ENCODE results near the gene WASF3.
"Not testable (repeated sequence)": the region's sequence is repeated elsewhere in the genome, so short reads cannot be mapped to it uniquely, and the experiment has no call there.

WASF3 gene

DNA sequence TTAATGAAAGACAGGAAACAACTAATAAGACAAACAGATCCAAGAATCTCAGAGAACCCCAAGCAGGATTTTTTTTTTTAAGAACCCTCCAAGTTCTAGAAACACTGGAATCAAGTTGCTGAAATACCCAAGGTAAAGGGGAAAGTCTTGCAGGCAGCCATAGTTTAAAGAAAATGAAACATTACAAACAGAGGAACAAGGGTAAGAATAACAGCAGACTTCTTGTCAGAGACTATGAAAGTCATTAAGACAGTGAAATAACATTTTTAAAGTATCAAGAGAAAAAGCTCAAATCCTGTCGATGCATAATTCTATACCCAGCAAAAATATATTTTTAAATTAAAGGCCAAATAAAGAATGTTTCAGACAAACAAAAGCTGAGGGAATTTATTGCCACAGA is 67.1 kb downstream of the WASF3 start:
- no peak overlapping the region for H3K27ac Mint-ChIP-seq (ENCODE audit: low read depth)
- peaks cover 24% of the 10 kb centered on the region for H3K27me3 Mint-ChIP-seq
- no peak overlapping the region for H3K4me3 Mint-ChIP-seq
- no peaks in the 10 kb centered on the region for H3K36me3 Mint-ChIP-seq (ENCODE audit: insufficient read depth)
- ATAC-seq (replicated peaks; ENCODE audit: extremely low read depth, poor library complexity, severe bottlenecking) (no peak), DNase-seq (ENCODE audit: low spot score in 2 of 2) (no peak)
- no peaks in the 10 kb centered on the region for H3K4me1 Mint-ChIP-seq
- peaks cover 6% of the 10 kb centered on the region for H3K9me3 Mint-ChIP-seq

DNA sequence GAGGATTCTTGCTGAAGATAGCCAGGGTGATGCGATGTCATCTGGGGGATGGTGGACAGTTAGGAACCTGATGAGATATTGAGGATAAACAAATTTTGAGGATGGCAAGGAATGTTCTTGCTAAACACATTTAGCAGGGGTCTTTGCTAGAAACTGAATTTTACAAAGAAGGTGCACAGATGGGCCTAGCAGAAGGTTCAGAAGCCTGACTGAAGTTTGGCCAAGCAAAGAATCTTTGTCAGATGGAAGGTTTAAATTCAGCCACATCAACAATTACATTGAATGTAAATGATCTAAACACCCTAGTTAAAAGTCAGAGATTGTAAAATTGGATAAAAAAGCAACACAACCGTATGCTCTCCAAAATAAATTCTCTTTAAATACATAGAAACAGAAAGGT is 68.8 kb downstream of the WASF3 start:
- H3K4me3 Mint-ChIP-seq: no peak overlapping the region
- H3K9me3 Mint-ChIP-seq: peaks cover 6% of the 10 kb centered on the region
- peaks cover 8% of the 10 kb centered on the region for H3K27me3 Mint-ChIP-seq
- DNase-seq (ENCODE audit: low spot score in 2 of 2) (no peak), ATAC-seq (replicated peaks; ENCODE audit: extremely low read depth, poor library complexity, severe bottlenecking) (no peak)
- no peaks in the 10 kb centered on the region for H3K4me1 Mint-ChIP-seq
- no peak overlapping the region for H3K27ac Mint-ChIP-seq (ENCODE audit: low read depth)
- no peaks in the 10 kb centered on the region for H3K36me3 Mint-ChIP-seq (ENCODE audit: insufficient read depth)

DNA sequence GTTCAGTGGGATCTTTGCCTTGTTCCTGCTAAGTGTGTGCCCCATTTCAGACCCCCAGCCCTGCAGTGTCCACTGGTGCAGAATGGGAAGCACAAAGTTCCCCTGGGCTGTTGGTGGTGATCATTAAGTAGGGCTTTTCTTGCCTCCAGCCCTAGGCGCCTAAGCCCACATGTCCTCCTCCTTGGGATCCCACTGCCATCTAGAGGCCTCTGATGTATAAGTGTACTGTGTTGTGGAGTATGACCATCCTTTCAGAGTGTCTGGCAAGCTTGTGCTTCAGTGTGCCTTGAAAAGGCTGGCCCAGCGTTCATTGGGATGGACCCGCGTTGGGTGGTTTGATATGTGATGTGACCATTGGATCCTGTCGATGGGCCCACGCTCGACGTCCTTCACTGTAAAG is 71.2 kb downstream of the WASF3 start:
- DNase-seq (ENCODE audit: low spot score in 2 of 2) (no peak), ATAC-seq (replicated peaks; ENCODE audit: extremely low read depth, poor library complexity, severe bottlenecking) (no peak)
- H3K9me3 Mint-ChIP-seq: peaks cover 6% of the 10 kb centered on the region

DNA sequence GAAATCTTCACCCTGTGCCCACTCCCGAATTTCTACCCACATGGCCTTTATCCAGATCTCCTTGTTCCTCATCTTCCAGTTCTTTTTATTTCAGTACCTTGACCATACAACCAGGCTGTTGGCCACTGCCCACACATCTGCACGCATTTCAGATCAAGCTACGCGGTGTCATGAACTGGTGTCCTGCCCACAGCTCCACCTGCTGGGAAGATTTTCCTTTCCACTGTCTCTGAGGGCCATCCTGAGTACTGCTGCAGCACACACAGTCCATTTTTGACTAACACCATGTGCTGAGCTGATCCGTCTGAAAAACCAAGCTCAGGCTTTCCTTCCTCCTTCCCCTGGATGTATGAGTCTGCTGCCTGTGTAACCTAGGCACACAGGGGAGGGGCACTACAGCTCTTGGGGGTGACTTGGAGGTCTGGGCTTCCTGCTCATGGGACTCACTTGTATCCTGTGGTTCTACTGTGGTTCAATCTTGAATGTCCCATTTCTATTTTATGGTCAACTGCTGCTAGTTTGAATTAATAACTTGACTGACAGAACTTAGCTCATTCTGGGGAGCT is 71.9 kb downstream of the WASF3 start:
- H3K27me3 Mint-ChIP-seq: peaks cover 23% of the 10 kb centered on the region
- DNase-seq (ENCODE audit: low spot score in 2 of 2): no peak
- H3K9me3 Mint-ChIP-seq: peaks cover under 1% of the 10 kb centered on the region
- no peak overlapping the region for H3K27ac Mint-ChIP-seq (ENCODE audit: low read depth)
- no peaks in the 10 kb centered on the region for H3K4me1 Mint-ChIP-seq
- no peaks in the 10 kb centered on the region for H3K36me3 Mint-ChIP-seq (ENCODE audit: insufficient read depth)
- ATAC-seq (replicated peaks; ENCODE audit: extremely low read depth, poor library complexity, severe bottlenecking): no peak
- no peak overlapping the region for H3K4me3 Mint-ChIP-seq

More for the DNA sequence above, 71.2 kb downstream of the WASF3 start:
- Mint-ChIP-seq H3K27me3 (peaks cover 17% of the 10 kb centered on the region), H3K36me3 (ENCODE audit: insufficient read depth) (no peaks in the 10 kb centered on the region), H3K4me3 (no peak overlapping the region), H3K27ac (ENCODE audit: low read depth) (no peak overlapping the region), H3K4me1 (no peaks in the 10 kb centered on the region)

DNA sequence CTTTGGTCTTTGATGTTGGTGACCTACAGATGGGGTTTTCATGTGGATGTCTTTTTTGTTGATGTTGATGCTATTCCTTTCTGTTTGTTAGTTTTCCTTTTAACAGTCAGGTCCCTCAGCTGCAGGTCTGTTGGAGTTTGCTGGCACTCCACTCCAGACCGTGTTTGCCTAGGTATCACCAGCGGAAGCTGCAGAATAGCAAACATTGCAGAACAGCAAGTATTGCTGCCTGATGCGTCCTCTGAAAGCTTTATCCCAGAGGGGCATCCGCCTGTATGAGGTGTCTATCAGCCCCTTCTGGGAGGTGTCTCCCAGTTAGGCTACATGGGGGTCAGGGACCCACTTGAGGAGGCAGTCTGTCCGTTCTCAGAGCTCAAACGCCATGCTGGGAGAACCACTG is 78.2 kb downstream of the WASF3 start:
- not testable (repeated sequence) for ATAC-seq (replicated peaks; ENCODE audit: extremely low read depth, poor library complexity, severe bottlenecking); H3K9me3 Mint-ChIP-seq; DNase-seq (ENCODE audit: low spot score in 2 of 2); H3K27ac Mint-ChIP-seq (ENCODE audit: low read depth); H3K4me3 Mint-ChIP-seq; H3K4me1 Mint-ChIP-seq; H3K36me3 Mint-ChIP-seq (ENCODE audit: insufficient read depth)
- H3K27me3 Mint-ChIP-seq: peaks cover 56% of the 10 kb centered on the region

DNA sequence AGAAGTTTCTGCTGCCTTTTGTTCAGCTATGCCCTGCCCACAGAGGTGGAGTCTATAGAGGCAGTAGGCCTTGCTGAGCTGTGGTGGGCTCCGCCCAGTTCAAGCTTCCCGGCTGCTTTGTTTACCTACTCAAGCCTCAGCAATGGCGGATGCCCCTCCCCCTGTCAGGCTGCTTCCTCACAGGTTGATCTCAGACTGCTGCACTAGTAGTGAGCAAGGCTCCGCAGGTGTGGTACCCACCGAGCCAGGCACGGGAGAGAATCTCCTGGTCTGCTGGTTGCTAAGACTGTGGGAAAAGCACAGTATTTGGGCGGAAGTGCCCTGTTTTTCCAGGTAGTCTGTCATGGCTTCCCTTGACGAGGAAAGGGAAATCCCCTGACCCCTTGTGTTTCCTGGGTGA is 78.6 kb downstream of the WASF3 start:
- DNase-seq (ENCODE audit: low spot score in 2 of 2); H3K27ac Mint-ChIP-seq (ENCODE audit: low read depth); H3K9me3 Mint-ChIP-seq; H3K4me3 Mint-ChIP-seq; H3K4me1 Mint-ChIP-seq; H3K36me3 Mint-ChIP-seq (ENCODE audit: insufficient read depth); ATAC-seq (replicated peaks; ENCODE audit: extremely low read depth, poor library complexity, severe bottlenecking): not testable (repeated sequence)
- peaks cover 60% of the 10 kb centered on the region for H3K27me3 Mint-ChIP-seq

DNA sequence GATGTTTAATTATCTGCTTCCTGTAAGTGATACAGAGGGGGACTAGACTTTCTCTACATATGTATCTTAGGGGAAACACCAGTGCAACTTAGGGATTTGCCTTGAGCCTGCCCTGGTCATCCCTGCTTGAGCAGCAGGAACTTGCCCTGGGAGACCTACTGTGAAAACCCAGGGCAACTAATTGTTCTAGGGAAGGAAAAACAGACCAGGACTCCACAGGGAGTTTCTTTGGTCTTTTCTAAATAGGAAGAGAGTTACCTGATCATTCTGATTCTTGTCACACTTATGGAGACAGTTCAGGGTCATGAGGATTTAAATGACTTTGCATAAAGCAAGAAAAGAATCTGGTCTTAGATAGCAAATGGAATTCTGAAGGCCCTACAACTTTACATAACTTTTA is 89.1 kb downstream of the WASF3 start:
- no peak overlapping the region for H3K4me3 Mint-ChIP-seq
- no peaks in the 10 kb centered on the region for H3K36me3 Mint-ChIP-seq (ENCODE audit: insufficient read depth)
- H3K4me1 Mint-ChIP-seq: no peaks in the 10 kb centered on the region
- H3K9me3 Mint-ChIP-seq: peaks cover 7% of the 10 kb centered on the region
- H3K27me3 Mint-ChIP-seq: peaks cover 57% of the 10 kb centered on the region
- no peak overlapping the region for H3K27ac Mint-ChIP-seq (ENCODE audit: low read depth)
- DNase-seq (ENCODE audit: low spot score in 2 of 2) (no peak), ATAC-seq (replicated peaks; ENCODE audit: extremely low read depth, poor library complexity, severe bottlenecking) (no peak)

DNA sequence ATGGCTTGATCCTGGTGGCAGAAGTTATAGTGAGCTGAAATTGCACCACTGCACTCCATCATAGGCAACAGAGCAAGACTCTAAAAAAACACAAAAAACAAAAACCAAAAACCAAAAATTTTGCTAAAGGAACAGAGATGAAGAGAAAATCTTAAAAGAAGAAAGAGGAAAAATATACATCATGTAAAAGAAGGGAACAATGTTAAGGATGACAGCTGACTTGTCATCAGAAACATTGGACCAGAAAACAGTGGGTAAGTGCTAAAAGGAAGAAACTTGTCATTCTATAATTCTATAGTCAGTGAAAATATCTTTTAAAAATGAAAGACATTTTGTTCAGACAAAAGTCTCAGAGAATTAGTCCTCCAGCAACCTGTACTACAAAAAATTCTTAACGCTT is 93.8 kb downstream of the WASF3 start:
- no peak overlapping the region for H3K4me3 Mint-ChIP-seq
- no peak for ATAC-seq (replicated peaks; ENCODE audit: extremely low read depth, poor library complexity, severe bottlenecking)

DNA sequence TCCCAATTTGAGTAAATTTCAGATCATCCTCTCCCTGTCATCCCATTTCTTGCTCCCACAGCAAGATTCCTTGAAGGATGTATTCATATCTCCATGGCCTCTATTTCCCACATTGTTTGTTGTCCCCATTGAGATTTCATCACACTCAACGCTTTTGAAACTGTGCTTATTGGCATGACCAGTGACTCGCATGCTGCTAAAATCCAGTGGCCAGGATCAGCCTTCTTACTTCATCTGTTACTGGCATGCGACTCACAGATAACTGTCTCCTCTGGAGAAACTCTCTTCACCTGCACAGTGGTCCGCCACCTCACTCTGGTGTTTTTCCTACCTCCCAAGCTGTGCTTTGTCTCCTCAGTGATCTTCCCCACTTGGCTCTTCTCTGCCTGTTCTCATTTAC is 95.8 kb downstream of the WASF3 start:
- Mint-ChIP-seq H3K4me3 (no peak overlapping the region), H3K4me1 (no peaks in the 10 kb centered on the region), H3K36me3 (ENCODE audit: insufficient read depth) (no peaks in the 10 kb centered on the region), H3K9me3 (peaks cover 7% of the 10 kb centered on the region), H3K27me3 (peaks cover 5% of the 10 kb centered on the region), H3K27ac (ENCODE audit: low read depth) (no peak overlapping the region)
- ATAC-seq (replicated peaks; ENCODE audit: extremely low read depth, poor library complexity, severe bottlenecking) (no peak), DNase-seq (ENCODE audit: low spot score in 2 of 2) (no peak)

More for the DNA sequence above, 93.8 kb downstream of the WASF3 start:
- no peaks in the 10 kb centered on the region for H3K36me3 Mint-ChIP-seq (ENCODE audit: insufficient read depth)
- peaks cover 7% of the 10 kb centered on the region for H3K9me3 Mint-ChIP-seq
- no peak for DNase-seq (ENCODE audit: low spot score in 2 of 2)
- H3K4me1 Mint-ChIP-seq: no peaks in the 10 kb centered on the region
- H3K27ac Mint-ChIP-seq (ENCODE audit: low read depth): no peak overlapping the region
- peaks cover 26% of the 10 kb centered on the region for H3K27me3 Mint-ChIP-seq

DNA sequence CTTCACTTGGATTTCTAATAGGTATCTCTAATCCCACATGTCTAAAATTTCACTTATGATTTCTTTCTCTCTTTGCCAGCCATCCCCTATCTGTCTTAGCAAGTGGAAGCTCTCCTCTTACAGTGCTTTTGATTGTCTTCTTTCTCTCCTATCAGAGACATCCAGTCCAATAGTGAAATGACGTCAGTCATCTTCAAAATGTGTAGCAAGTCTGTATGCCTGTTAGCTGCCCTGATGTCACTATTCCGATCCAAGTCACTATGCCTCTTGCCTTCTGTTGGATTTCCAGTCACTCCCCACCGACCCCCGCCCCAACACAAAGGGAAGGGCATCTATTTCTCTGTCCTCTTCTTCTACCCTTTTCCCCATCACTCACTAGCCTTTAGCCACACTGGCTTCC is 96.4 kb downstream of the WASF3 start:
- Mint-ChIP-seq H3K4me1 (no peaks in the 10 kb centered on the region), H3K36me3 (ENCODE audit: insufficient read depth) (no peaks in the 10 kb centered on the region), H3K27me3 (no peaks in the 10 kb centered on the region), H3K27ac (ENCODE audit: low read depth) (no peak overlapping the region), H3K4me3 (no peak overlapping the region), H3K9me3 (peaks cover 7% of the 10 kb centered on the region)
- ATAC-seq (replicated peaks; ENCODE audit: extremely low read depth, poor library complexity, severe bottlenecking): no peak
- DNase-seq (ENCODE audit: low spot score in 2 of 2): no peak

DNA sequence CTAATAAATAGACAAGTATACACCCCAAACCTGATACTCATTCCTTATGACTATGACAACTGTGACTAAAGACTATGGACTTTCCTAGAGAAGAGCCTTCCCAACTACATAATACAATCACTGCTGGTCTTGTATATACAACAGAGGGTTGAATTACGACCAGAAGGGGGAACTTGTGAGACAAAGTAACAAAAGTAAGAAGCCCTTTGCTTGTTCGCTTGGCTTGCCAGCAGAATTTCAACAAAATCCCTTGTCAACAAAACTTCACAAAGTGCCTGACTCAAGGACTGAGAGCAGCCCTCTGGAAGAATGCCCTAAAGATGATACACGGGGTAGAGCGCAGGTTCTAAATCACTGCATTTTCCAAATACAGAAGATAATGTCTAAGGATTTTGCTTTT is 99.4 kb downstream of the WASF3 start:
- DNase-seq (ENCODE audit: low spot score in 2 of 2) (no peak), ATAC-seq (replicated peaks; ENCODE audit: extremely low read depth, poor library complexity, severe bottlenecking) (no peak)
- Mint-ChIP-seq H3K9me3 (no peaks in the 10 kb centered on the region), H3K4me1 (no peaks in the 10 kb centered on the region), H3K36me3 (ENCODE audit: insufficient read depth) (no peaks in the 10 kb centered on the region), H3K27ac (ENCODE audit: low read depth) (no peak overlapping the region), H3K4me3 (no peak overlapping the region), H3K27me3 (no peaks in the 10 kb centered on the region)

DNA sequence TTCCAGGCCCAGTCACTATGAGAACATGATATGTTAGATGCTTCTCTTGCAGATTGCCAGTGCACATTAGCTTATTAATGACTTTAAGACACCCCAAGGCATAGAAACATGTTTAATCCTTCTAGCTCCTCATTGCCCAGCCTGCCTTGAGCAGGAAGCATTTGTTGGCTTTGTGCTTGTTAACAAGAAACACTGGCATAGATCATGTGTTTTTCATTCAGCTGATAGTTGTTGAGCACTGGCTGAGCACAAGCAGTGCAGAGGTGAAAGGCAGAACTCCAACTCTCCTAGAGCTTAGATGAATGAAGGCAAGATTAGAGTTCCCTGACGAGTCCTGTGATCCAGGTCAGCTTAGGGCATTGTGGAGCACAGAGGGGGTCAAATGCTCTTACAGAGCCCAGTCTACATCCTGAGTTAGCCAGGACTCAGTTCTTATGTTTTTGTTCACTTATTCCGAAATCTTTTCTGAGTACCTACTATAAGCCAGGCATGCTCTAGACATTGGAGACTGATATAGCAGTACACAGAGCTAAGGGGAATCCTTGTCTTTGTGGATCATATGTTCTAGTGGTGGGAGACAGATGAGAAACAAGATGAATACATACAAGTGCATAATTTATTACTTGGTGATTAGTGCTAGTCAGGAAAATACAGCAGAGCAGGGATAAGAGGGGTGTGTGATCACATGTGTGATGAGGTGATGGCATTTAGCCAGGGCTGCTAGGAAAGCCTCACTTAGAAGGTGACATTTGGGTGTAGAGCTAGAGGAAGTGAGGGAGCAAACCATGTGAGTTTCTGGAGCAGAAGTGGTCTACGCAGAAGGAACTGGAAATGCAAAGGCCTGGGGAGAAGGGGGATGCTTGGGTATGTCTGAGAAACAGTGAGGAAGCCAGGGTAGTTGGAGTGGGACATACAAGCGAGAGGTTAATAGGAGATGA is 101.2 kb downstream of the WASF3 start:
- H3K4me3 Mint-ChIP-seq: no peak overlapping the region
- H3K4me1 Mint-ChIP-seq: no peaks in the 10 kb centered on the region
- no peaks in the 10 kb centered on the region for H3K36me3 Mint-ChIP-seq (ENCODE audit: insufficient read depth)
- ATAC-seq (replicated peaks; ENCODE audit: extremely low read depth, poor library complexity, severe bottlenecking) (no peak), DNase-seq (ENCODE audit: low spot score in 2 of 2) (no peak)
- no peaks in the 10 kb centered on the region for H3K27me3 Mint-ChIP-seq
- no peak overlapping the region for H3K27ac Mint-ChIP-seq (ENCODE audit: low read depth)
- no peaks in the 10 kb centered on the region for H3K9me3 Mint-ChIP-seq

DNA sequence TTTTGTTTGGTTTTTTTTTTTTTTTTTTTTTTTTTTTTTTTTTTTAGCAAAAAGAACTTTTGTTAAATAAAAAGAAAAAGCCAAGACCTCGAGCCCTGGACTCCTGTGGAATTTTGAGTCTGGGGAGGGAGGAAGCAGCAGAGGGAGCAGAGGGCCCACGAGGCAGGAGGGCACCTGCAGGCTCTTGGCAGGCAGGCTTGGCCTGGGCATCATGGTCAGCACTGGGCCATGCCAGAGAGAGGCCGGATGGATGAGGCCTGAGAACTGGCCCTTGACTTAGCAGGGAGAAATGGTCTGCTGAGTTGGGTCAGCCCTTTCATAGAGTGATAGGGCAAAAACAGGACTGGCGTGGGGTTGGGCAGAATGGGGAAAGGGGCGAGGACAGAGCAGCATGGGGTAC is 102.7 kb downstream of the WASF3 start:
- DNase-seq (ENCODE audit: low spot score in 2 of 2) (no peak), ATAC-seq (replicated peaks; ENCODE audit: extremely low read depth, poor library complexity, severe bottlenecking) (no peak)
- H3K9me3 Mint-ChIP-seq: no peaks in the 10 kb centered on the region
- H3K36me3 Mint-ChIP-seq (ENCODE audit: insufficient read depth): no peaks in the 10 kb centered on the region
- H3K4me3 Mint-ChIP-seq: no peak overlapping the region
- no peaks in the 10 kb centered on the region for H3K4me1 Mint-ChIP-seq
- H3K27ac Mint-ChIP-seq (ENCODE audit: low read depth): no peak overlapping the region
- no peaks in the 10 kb centered on the region for H3K27me3 Mint-ChIP-seq
